ENCODE results near the gene PLOD1. TPM values are rescaled to one million over a fixed set of nuclear protein-coding genes. Genes with fewer than 3 reads are reported as not detected.

Gene PLOD1
- total and polyA plus RNA-seq, 2 of the 13 experiments (the other 11 are each of a cell fraction or from before 2014, with no cell fraction given) = 70.1 to 318 TPM

GRCh38 chr1:11908095-11908675 is 26.3 kb upstream of the PLOD1 start (continued):
- TF ChIP-seq MXD3 (CRISPR knock-in tag; IDR thresholded peaks at IDR 0.05) (no peak), EZH2 (conservative IDR thresholded peaks at IDR 0.05; ENCODE audit: low read depth, low read length) (no peak), ZBTB25 (CRISPR knock-in tag; IDR thresholded peaks at IDR 0.05) (peak; percentile 89), NCOA5 (CRISPR knock-in tag; IDR thresholded peaks at IDR 0.05) (peak; percentile 66; the same call in 1 of the 2 replicates), ZBTB7A (CRISPR knock-in tag; IDR thresholded peaks at IDR 0.05) (peak; percentile 39; the same call in 1 of the 2 replicates), HIC2 (CRISPR knock-in tag; IDR thresholded peaks at IDR 0.05; ENCODE audit: low read depth) (no peak), HMG20B (CRISPR knock-in tag; conservative IDR thresholded peaks at IDR 0.05) (no peak), KDM5B (CRISPR knock-in tag; IDR thresholded peaks at IDR 0.05; ENCODE audit: borderline replicate concordance) (no peak), ZSCAN5A (CRISPR knock-in tag; IDR thresholded peaks at IDR 0.05; ENCODE audit: borderline replicate concordance) (no peak), ATF2 (CRISPR knock-in tag; IDR thresholded peaks at IDR 0.05) (peak; percentile 81; the same call in 1 of the 2 replicates), FOXP4 (CRISPR knock-in tag; IDR thresholded peaks at IDR 0.05) (peak; percentile 64), AGO1 (IDR thresholded peaks at IDR 0.05; ENCODE audit: low read depth, low read length, poor library complexity, severe bottlenecking) (no peak), HBP1 (CRISPR knock-in tag; IDR thresholded peaks at IDR 0.05; ENCODE audit: low read depth) (no peak), MBD4 (IDR thresholded peaks at IDR 0.05; ENCODE audit: borderline replicate concordance, low read length) (peak; percentile 96), ZSCAN30 (CRISPR knock-in tag; IDR thresholded peaks at IDR 0.05) (no peak; the same call in 1 of the 2 replicates), DZIP1 (CRISPR knock-in tag; IDR thresholded peaks at IDR 0.05) (no peak)
